Testis (tissue), 2 donors: ENCODE data around the gene RBMXL2.

Experiments
- CTCF ChIP-seq, 3 experiments: fragments of 450-650 bp in 2 of 3; fragments of 200-600 bp in 1 of 3; sonication (generic) in 1 of 3; IDR thresholded peaks; one replicate each; pipeline ENCODE4 v1.5.1; 2016 to 2019; ENCODE audit warnings: antibody characterized with exemption in 3 of 3, mild to moderate bottlenecking in 2 of 3, moderate library complexity in 1 of 3
- POLR2A ChIP-seq: fragments of 450-650 bp; IDR thresholded peaks from one replicate; pipeline ENCODE4 v1.6.1; 2017; ENCODE audit warnings: antibody characterized with exemption, mild to moderate bottlenecking, moderate library complexity

- no peak for TF ChIP-seq CTCF (IDR thresholded peaks at IDR 0.05)
- no peak for TF ChIP-seq POLR2A
These were observed 9.2 kb upstream of the RBMXL2 start for GRCh38 chr11:7079545-7080135.
